ENCODE measurements around the gene MEIOB. TPM values are rescaled to one million over a fixed set of nuclear protein-coding genes. Genes with fewer than 3 reads are reported as not detected.

Gene MEIOB
- total RNA-seq, 1 experiment from 2014 or later: 1.4 TPM

DNA sequence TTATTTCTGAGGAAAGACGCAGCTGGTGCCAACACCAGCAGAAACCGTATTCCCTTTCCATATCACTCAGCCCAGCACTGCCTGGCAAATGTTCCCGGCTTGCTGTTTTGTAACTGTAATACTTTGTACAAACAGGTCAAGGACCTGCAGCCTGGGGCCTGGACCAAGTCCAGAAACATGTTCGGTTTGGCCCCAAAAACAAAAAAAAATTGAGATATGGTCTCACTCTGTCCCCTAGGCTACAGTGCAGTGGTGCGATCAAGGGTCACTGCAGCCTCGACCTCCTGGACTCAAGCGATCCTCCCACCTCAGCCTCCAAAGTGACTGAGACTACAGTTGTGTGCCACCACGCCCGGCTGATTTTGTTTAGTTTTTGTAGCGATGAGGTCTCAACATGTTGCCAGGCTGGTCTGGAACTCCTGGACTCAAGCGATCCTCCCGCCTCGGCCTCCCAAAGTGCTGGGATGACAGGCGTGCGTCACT is 46.5 kb downstream of the MEIOB start (continued):
- TF ChIP-seq JAZF1 (CRISPR knock-in tag; IDR thresholded peaks at IDR 0.05) (no peak), EMX1 (CRISPR knock-in tag; IDR thresholded peaks at IDR 0.05) (no peak), ZNF263 (CRISPR knock-in tag; IDR thresholded peaks at IDR 0.05; ENCODE audit: low read depth) (no peak), ESRRA (CRISPR knock-in tag; IDR thresholded peaks at IDR 0.05; ENCODE audit: borderline replicate concordance) (no peak), IRF2 (CRISPR knock-in tag; IDR thresholded peaks at IDR 0.05; ENCODE audit: borderline replicate concordance, low read depth) (no peak), AFF4 (CRISPR knock-in tag; IDR thresholded peaks at IDR 0.05; ENCODE audit: borderline replicate concordance) (no peak), TCF7 (CRISPR knock-in tag; IDR thresholded peaks at IDR 0.05; ENCODE audit: low read depth) (no peak)
- TF ChIP-seq, protein P1, sequence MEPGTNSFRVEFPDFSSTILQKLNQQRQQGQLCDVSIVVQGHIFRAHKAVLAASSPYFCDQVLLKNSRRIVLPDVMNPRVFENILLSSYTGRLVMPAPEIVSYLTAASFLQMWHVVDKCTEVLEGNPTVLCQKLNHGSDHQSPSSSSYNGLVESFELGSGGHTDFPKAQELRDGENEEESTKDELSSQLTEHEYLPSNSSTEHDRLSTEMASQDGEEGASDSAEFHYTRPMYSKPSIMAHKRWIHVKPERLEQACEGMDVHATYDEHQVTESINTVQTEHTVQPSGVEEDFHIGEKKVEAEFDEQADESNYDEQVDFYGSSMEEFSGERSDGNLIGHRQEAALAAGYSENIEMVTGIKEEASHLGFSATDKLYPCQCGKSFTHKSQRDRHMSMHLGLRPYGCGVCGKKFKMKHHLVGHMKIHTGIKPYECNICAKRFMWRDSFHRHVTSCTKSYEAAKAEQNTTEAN (CRISPR knock-in tag; IDR thresholded peaks at IDR 0.05): no peak
- TF ChIP-seq, protein P2, sequence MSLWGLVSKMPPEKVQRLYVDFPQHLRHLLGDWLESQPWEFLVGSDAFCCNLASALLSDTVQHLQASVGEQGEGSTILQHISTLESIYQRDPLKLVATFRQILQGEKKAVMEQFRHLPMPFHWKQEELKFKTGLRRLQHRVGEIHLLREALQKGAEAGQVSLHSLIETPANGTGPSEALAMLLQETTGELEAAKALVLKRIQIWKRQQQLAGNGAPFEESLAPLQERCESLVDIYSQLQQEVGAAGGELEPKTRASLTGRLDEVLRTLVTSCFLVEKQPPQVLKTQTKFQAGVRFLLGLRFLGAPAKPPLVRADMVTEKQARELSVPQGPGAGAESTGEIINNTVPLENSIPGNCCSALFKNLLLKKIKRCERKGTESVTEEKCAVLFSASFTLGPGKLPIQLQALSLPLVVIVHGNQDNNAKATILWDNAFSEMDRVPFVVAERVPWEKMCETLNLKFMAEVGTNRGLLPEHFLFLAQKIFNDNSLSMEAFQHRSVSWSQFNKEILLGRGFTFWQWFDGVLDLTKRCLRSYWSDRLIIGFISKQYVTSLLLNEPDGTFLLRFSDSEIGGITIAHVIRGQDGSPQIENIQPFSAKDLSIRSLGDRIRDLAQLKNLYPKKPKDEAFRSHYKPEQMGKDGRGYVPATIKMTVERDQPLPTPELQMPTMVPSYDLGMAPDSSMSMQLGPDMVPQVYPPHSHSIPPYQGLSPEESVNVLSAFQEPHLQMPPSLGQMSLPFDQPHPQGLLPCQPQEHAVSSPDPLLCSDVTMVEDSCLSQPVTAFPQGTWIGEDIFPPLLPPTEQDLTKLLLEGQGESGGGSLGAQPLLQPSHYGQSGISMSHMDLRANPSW (CRISPR knock-in tag; conservative IDR thresholded peaks at IDR 0.05; ENCODE audit: low read depth): no peak
- TF ChIP-seq, protein P3, sequence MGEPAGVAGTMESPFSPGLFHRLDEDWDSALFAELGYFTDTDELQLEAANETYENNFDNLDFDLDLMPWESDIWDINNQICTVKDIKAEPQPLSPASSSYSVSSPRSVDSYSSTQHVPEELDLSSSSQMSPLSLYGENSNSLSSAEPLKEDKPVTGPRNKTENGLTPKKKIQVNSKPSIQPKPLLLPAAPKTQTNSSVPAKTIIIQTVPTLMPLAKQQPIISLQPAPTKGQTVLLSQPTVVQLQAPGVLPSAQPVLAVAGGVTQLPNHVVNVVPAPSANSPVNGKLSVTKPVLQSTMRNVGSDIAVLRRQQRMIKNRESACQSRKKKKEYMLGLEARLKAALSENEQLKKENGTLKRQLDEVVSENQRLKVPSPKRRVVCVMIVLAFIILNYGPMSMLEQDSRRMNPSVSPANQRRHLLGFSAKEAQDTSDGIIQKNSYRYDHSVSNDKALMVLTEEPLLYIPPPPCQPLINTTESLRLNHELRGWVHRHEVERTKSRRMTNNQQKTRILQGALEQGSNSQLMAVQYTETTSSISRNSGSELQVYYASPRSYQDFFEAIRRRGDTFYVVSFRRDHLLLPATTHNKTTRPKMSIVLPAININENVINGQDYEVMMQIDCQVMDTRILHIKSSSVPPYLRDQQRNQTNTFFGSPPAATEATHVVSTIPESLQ (CRISPR knock-in tag; IDR thresholded peaks at IDR 0.05): no peak

DNA sequence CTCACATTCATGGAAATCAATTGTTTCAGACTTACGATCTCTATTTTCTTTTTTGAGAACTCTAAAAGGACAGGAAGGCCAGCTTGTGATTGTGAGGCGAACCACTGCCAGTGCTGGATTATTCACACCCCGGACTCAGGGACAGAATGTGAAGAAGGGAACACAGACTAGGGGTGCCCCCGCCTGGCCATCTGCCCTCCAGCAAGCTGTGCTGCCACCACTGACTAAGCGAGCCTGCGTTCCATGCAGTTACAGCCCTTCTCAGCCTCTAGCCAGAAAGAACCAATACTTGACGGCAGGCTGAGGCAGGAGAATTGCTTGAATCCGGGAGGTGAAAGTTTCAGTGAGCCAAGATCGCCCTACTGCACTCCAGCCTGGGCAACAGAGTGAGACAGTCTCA is 48.1 kb downstream of the MEIOB start:
- POLR2A ChIA-PET: no interaction called here
- CTCF ChIA-PET: interaction anchor here (1.0 to 2.8 kb wide), 11 partner anchors 12 to 123 kb away, joined by 3 to 18 read pairs (median 5); partner anchors contain the start of genes IGFALS, MAPK8IP3, NUBP2 and SPSB3
- Mint-ChIP-seq H3K4me3 (peak overlapping the region; percentile 45; the same call in 1 of the 2 replicates), H3K36me3 (no peaks in the 10 kb centered on the region), H3K9me3 (no peaks in the 10 kb centered on the region), H3K27ac (peak overlapping the region; percentile 93), H3K27me3 (ENCODE audit: low read depth) (peaks cover 2% of the 10 kb centered on the region; the same call in 1 of the 2 replicates), H3K4me1 (peaks cover 16% of the 10 kb centered on the region)
- DNase-seq (ENCODE audit: low spot score): peak; percentile 67
- peak; percentile 50 for ATAC-seq
- TF ChIP-seq, protein P4, sequence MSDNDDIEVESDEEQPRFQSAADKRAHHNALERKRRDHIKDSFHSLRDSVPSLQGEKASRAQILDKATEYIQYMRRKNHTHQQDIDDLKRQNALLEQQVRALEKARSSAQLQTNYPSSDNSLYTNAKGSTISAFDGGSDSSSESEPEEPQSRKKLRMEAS (CRISPR knock-in tag; IDR thresholded peaks at IDR 0.05): no peak
- TF ChIP-seq ZNF219 (CRISPR knock-in tag; IDR thresholded peaks at IDR 0.05; ENCODE audit: borderline replicate concordance): no peak
- no peak for TF ChIP-seq NFATC4 (CRISPR knock-in tag; IDR thresholded peaks at IDR 0.05)
- TF ChIP-seq KAT7 (CRISPR knock-in tag; IDR thresholded peaks at IDR 0.05; ENCODE audit: borderline replicate concordance): no peak
- no peak for TF ChIP-seq ZNF138 (CRISPR knock-in tag; conservative IDR thresholded peaks at IDR 0.05)
- TF ChIP-seq, protein P5, sequence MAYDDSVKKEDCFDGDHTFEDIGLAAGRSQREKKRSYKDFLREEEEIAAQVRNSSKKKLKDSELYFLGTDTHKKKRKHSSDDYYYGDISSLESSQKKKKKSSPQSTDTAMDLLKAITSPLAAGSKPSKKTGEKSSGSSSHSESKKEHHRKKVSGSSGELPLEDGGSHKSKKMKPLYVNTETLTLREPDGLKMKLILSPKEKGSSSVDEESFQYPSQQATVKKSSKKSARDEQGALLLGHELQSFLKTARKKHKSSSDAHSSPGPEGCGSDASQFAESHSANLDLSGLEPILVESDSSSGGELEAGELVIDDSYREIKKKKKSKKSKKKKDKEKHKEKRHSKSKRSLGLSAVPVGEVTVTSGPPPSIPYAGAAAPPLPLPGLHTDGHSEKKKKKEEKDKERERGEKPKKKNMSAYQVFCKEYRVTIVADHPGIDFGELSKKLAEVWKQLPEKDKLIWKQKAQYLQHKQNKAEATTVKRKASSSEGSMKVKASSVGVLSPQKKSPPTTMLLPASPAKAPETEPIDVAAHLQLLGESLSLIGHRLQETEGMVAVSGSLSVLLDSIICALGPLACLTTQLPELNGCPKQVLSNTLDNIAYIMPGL (CRISPR knock-in tag; IDR thresholded peaks at IDR 0.05): no peak
- TF ChIP-seq MXD4 (CRISPR knock-in tag; IDR thresholded peaks at IDR 0.05; ENCODE audit: borderline replicate concordance): no peak
- no peak for TF ChIP-seq ZNF281 (CRISPR knock-in tag; IDR thresholded peaks at IDR 0.05)
- no peak for TF ChIP-seq FOXP1 (CRISPR knock-in tag; IDR thresholded peaks at IDR 0.05; ENCODE audit: borderline replicate concordance)
